Neural cell (in vitro differentiated cells): ENCODE data around the gene TNS1. TPM values are rescaled to one million over a fixed set of nuclear protein-coding genes. Genes with fewer than 3 reads are reported as not detected.

Experiments used
- H2AFZ ChIP-seq: fragments of 200-600, 300-800 bp; sonication (generic), shearing (Covaris generic); 2 replicates; pipeline ENCODE4 v1.6.0; 2014; ENCODE audit warnings: low read depth, mild to moderate bottlenecking, antibody characterized with exemption, low read length, moderate library complexity
- H3F3A ChIP-seq: fragments of 200-600 bp; shearing (Covaris generic); 2 replicates; pipeline ENCODE4 v1.6.1; 2016; ENCODE audit warnings: mild to moderate bottlenecking, moderate library complexity, mixed read lengths, antibody characterized with exemption, low read length; ENCODE audit not compliant: insufficient read depth, poor library complexity, severe bottlenecking
- H3K27ac ChIP-seq: fragments of 200-600, 300-800 bp; sonication (generic), shearing (Covaris generic); 2 replicates; pipeline ENCODE4 v1.5.1; 2014; ENCODE audit warnings: mild to moderate bottlenecking, low read length, moderate library complexity
- H3K27me3 ChIP-seq: fragments of 300-800, 200-600 bp; sonication (generic), shearing (Covaris generic); 2 replicates; pipeline ENCODE4 v1.6.0; 2014; ENCODE audit warnings: mild to moderate bottlenecking, low read depth, low read length, moderate library complexity; ENCODE audit not compliant: insufficient read depth
- H3K36me3 ChIP-seq: fragments of 300-800, 200-600 bp; sonication (generic), shearing (Covaris generic); 2 replicates; pipeline ENCODE4 v1.5.1; 2014; ENCODE audit warnings: mild to moderate bottlenecking, antibody characterized with exemption, low read length, moderate library complexity; ENCODE audit not compliant: insufficient read depth
- H3K4me2 ChIP-seq: fragments of 300-800, 200-600 bp; sonication (generic), shearing (Covaris generic); 2 replicates; pipeline ENCODE4 v1.6.0; 2014; ENCODE audit warnings: mild to moderate bottlenecking, low read length
- H3K4me3 ChIP-seq: fragments of 300-800, 200-600 bp; sonication (generic), shearing (Covaris generic); 2 replicates; pipeline ENCODE4 v1.5.1; 2014; ENCODE audit warnings: mild to moderate bottlenecking, low read length, moderate library complexity
- H3K79me2 ChIP-seq: fragments of 200-600 bp; shearing (Covaris generic); replicated peaks from 2 replicates; pipeline ENCODE4 v1.6.0; 2014; ENCODE audit warnings: mild to moderate bottlenecking, low read length, moderate library complexity; ENCODE audit not compliant: insufficient read depth
- H3K9ac ChIP-seq: fragments of 300-800, 200-600 bp; sonication (generic), shearing (Covaris generic); 2 replicates; pipeline ENCODE4 v1.6.1; 2016; ENCODE audit warnings: mild to moderate bottlenecking, low read length, mixed read lengths
- H3K9me2 ChIP-seq: fragments of 200-600 bp; shearing (Covaris generic); 2 replicates; pipeline ENCODE4 v1.6.1; 2016; ENCODE audit warnings: mild to moderate bottlenecking, low read length, mixed read lengths; ENCODE audit not compliant: insufficient read depth
- H3K9me3 ChIP-seq: fragments of 200-600, 300-800 bp; sonication (generic), shearing (Covaris generic); 2 replicates; pipeline ENCODE4 v1.6.1; 2016; ENCODE audit warnings: mild to moderate bottlenecking, mixed run types, low read length, moderate library complexity, mixed read lengths
- H4K20me1 ChIP-seq: fragments of 200-600 bp; shearing (Covaris generic); 2 replicates; pipeline ENCODE4 v1.6.1; 2016; ENCODE audit warnings: mild to moderate bottlenecking, mixed run types; ENCODE audit not compliant: insufficient read depth
- CTCF ChIP-seq: fragments of 450-650 bp; IDR thresholded peaks from 2 replicates; pipeline ENCODE4 v1.5.1; 2014; ENCODE audit warnings: antibody characterized with exemption, mild to moderate bottlenecking, moderate library complexity; ENCODE audit not compliant: poor library complexity, severe bottlenecking
- EP300 ChIP-seq: fragments of 450-650 bp; conservative IDR thresholded peaks from 2 replicates; pipeline ENCODE4 v1.6.1; 2014; ENCODE audit warnings: antibody characterized with exemption, mild to moderate bottlenecking, moderate library complexity; ENCODE audit not compliant: poor library complexity, severe bottlenecking
- EZH2 ChIP-seq: fragments of 200-600, 300-800 bp; shearing (Covaris generic), sonication (generic); IDR thresholded peaks from 2 replicates; pipeline ENCODE4 v1.6.1; 2014; ENCODE audit warnings: antibody characterized with exemption, low read length, borderline replicate concordance, mild to moderate bottlenecking; ENCODE audit not compliant: insufficient read depth, poor library complexity, severe bottlenecking
- MXI1 ChIP-seq: fragments of 450-650 bp; conservative IDR thresholded peaks from 2 replicates; pipeline ENCODE4 v1.6.1; 2014; ENCODE audit warnings: antibody characterized with exemption, mild to moderate bottlenecking; ENCODE audit not compliant: poor library complexity, severe bottlenecking
- POLR2AphosphoS5 ChIP-seq: IDR thresholded peaks from 2 replicates; pipeline ENCODE4 v1.6.1; 2012
- RAD21 ChIP-seq: fragments of 450-650 bp; conservative IDR thresholded peaks from 2 replicates; pipeline ENCODE4 v1.6.1; 2014; ENCODE audit warnings: antibody characterized with exemption, mild to moderate bottlenecking, moderate library complexity
- REST ChIP-seq: IDR thresholded peaks from 2 replicates; pipeline ENCODE4 v1.6.1; 2012; ENCODE audit warnings: borderline replicate concordance
- SMC3 ChIP-seq: fragments of 450-650 bp; conservative IDR thresholded peaks from 2 replicates; pipeline ENCODE4 v1.6.1; 2014; ENCODE audit warnings: antibody characterized with exemption, mild to moderate bottlenecking, moderate library complexity; ENCODE audit not compliant: poor library complexity
- TAF1 ChIP-seq: IDR thresholded peaks from 2 replicates; pipeline ENCODE4 v1.6.1; 2012; ENCODE audit warnings: low read depth
- polyA plus RNA-seq: library from polyadenylated mRNA; depleted of rRNA; stranded (reverse); fragments of >200 nt; gene quantifications from 2 replicates; pipeline ENCODE4 v1.2.3, GENCODE V29; 2014

TNS1 gene
- polyA plus RNA-seq, 1 donor from 2014 or later: 1.5 TPM

GRCh38 chr2:218006741-218007140 lies 3.9 kb upstream of the TNS1 start:
- H3K27ac ChIP-seq: no peak overlapping the region
- no peaks in the 10 kb centered on the region for H3K9me2 ChIP-seq
- no peaks in the 10 kb centered on the region for H3K9me3 ChIP-seq
- H3F3A ChIP-seq: no peaks in the 10 kb centered on the region
- TF ChIP-seq SMC3 (no peak), REST (no peak), TAF1 (no peak), CTCF (no peak), POLR2AphosphoS5 (no peak), EZH2 (no peak), EP300 (no peak), MXI1 (no peak), RAD21 (no peak)
- H3K9ac ChIP-seq: no peak overlapping the region
- no peak overlapping the region for H3K4me3 ChIP-seq
- no peak overlapping the region for H3K4me2 ChIP-seq
- H4K20me1 ChIP-seq: no peaks in the 10 kb centered on the region
- peaks cover 34% of the 10 kb centered on the region for H3K27me3 ChIP-seq
- no peaks in the 10 kb centered on the region for H3K36me3 ChIP-seq
- no peaks in the 10 kb centered on the region for H3K79me2 ChIP-seq
- H2AFZ ChIP-seq: no peak overlapping the region

GRCh38 chr2:218005486-218005885 lies 2.7 kb upstream of the TNS1 start:
- Histone ChIP-seq H3K9me3 (no peaks in the 10 kb centered on the region), H3K27ac (no peak overlapping the region), H2AFZ (no peak overlapping the region), H3K36me3 (no peaks in the 10 kb centered on the region), H3K27me3 (peaks cover 25% of the 10 kb centered on the region), H3K9me2 (no peaks in the 10 kb centered on the region), H3K79me2 (no peaks in the 10 kb centered on the region), H3K4me3 (no peak overlapping the region), H3F3A (no peaks in the 10 kb centered on the region), H3K4me2 (no peak overlapping the region), H3K9ac (no peak overlapping the region), H4K20me1 (no peaks in the 10 kb centered on the region)
- TF ChIP-seq TAF1 (no peak), EP300 (no peak), CTCF (no peak), POLR2AphosphoS5 (no peak), MXI1 (no peak), RAD21 (no peak), REST (no peak)
